Lung (tissue), 12 donors: ENCODE results near the gene LRP1B. TPM values are rescaled to one million over a fixed set of nuclear protein-coding genes. Genes with fewer than 3 reads are reported as not detected.

Source experiments
- ATAC-seq: fragments of 200-7000 bp; cut with Tn5 transposase; one replicate; pipeline ENCODE4 v1.9.1; 2020; ENCODE audit warnings: moderate number of reproducible peaks; ENCODE audit not compliant: insufficient read depth, low FRiP score
- DNase-seq, 3 donors: peaks; one replicate each; pipeline ENCODE4 v3.0.0-alpha.2; 2013 to 2017
- H3K27ac ChIP-seq, 2 donors: one replicate each; pipeline ENCODE4 v1.5.1; 2013; ENCODE audit warnings: mild to moderate bottlenecking in 2 of 2, moderate library complexity in 2 of 2, control low read depth in 1 of 2, inconsistent platforms in 1 of 2, low read depth in 1 of 2, low read length in 1 of 2
- H3K27me3 ChIP-seq, 3 donors: one replicate each; pipeline ENCODE4 v1.5.1; 2013; ENCODE audit warnings: low read length in 2 of 3; ENCODE audit not compliant: control insufficient read depth in 3 of 3, insufficient read depth in 3 of 3
- H3K36me3 ChIP-seq, 4 donors: one replicate each; pipeline ENCODE4 v1.5.1; 2013; ENCODE audit warnings: low read length in 4 of 4, mild to moderate bottlenecking in 1 of 4, moderate library complexity in 1 of 4; ENCODE audit not compliant: control insufficient read depth in 4 of 4, insufficient read depth in 4 of 4
- H3K4me1 ChIP-seq, 5 donors: one replicate each; pipeline ENCODE4 v1.5.1; 2013; ENCODE audit warnings: low read length in 5 of 5, mild to moderate bottlenecking in 2 of 5, moderate library complexity in 1 of 5; ENCODE audit not compliant: control insufficient read depth in 5 of 5, insufficient read depth in 5 of 5
- H3K4me3 ChIP-seq: one replicate; pipeline ENCODE4 v1.5.1; 2013; ENCODE audit warnings: mild to moderate bottlenecking, control low read depth, moderate library complexity
- H3K9ac ChIP-seq, 2 donors: one replicate each; pipeline ENCODE4 v1.5.1; 2013; ENCODE audit warnings: low read length in 2 of 2, control low read depth in 1 of 2; ENCODE audit not compliant: insufficient read depth in 1 of 2
- H3K9me3 ChIP-seq, 4 donors: one replicate each; pipeline ENCODE4 v1.5.1; 2013; ENCODE audit warnings: low read length in 3 of 4, mild to moderate bottlenecking in 1 of 4, moderate library complexity in 1 of 4; ENCODE audit not compliant: control insufficient read depth in 4 of 4, insufficient read depth in 3 of 4
- WGBS, 2 donors: extraction: QIAGEN DNeasy Blood & Tissue Kit; methylation state at CpG; one replicate each; pipeline ENCODE4 v1.1.7; 2013; 5-methylcytosine and 5-hydroxymethylcytosine counted together
- polyA plus RNA-seq, 2 donors: library from polyadenylated mRNA; stranded (reverse); fragments of 200-250 nt; gene quantifications; one replicate each; pipeline ENCODE4 v1.2.1, GENCODE V29; 2013
- total RNA-seq, 2 donors: library from RNA; depleted of rRNA in 1 of 2; stranded (reverse); fragments of >200 nt in 1 of 2; gene quantifications; one replicate each; pipeline ENCODE4 v1.2.1, GENCODE V29; 2014 to 2021
- TF ChIP-seq, protein P1 (sequence below): IDR thresholded peaks from 2 replicates; pipeline ENCODE4 v1.5.1; 2012; ENCODE audit warnings: mild to moderate bottlenecking; ENCODE audit errors: control extremely low read depth, extremely low read depth
- donor health status: control.
- donor health status: control.
- donor health status: Bipolar disorder and iron deficiency.
- donor health status: healthy.
- donor health status: DM: yes; HTN: yes; CAD: no.

Gene LRP1B
- total and polyA plus RNA-seq, 4 donors = 0.01 to 6.5 (median 0.16) TPM

DNA sequence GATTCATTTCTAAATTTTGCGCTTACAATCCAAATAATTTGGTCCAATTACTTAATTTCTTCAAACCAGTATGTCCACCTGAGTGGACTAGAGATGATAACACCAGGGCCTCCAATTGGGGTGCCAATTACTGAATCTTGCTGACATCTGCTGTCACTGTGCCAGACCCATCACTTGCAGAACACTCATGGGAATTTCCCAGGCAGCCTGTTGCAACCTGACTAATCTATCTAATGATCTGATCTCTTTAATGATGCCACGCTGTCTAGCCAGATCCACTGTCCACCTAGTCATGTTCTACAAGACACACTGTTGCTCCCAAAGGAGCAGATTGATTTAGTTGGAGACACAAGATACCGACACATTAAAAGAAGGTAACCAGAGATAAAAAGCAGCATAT, 11.8 kb upstream of the LRP1B start:
- Histone ChIP-seq H3K9me3 (no peaks in the 10 kb centered on the region), H3K36me3 (no peaks in the 10 kb centered on the region), H3K27me3 (peaks cover 0 to 6% (median 0%) of the 10 kb centered on the region in 3 donors), H3K4me1 (no peaks in the 10 kb centered on the region), H3K9ac (no peak overlapping the region), H3K27ac (no peak overlapping the region), H3K4me3 (no peak overlapping the region)
- TF ChIP-seq, protein P1, sequence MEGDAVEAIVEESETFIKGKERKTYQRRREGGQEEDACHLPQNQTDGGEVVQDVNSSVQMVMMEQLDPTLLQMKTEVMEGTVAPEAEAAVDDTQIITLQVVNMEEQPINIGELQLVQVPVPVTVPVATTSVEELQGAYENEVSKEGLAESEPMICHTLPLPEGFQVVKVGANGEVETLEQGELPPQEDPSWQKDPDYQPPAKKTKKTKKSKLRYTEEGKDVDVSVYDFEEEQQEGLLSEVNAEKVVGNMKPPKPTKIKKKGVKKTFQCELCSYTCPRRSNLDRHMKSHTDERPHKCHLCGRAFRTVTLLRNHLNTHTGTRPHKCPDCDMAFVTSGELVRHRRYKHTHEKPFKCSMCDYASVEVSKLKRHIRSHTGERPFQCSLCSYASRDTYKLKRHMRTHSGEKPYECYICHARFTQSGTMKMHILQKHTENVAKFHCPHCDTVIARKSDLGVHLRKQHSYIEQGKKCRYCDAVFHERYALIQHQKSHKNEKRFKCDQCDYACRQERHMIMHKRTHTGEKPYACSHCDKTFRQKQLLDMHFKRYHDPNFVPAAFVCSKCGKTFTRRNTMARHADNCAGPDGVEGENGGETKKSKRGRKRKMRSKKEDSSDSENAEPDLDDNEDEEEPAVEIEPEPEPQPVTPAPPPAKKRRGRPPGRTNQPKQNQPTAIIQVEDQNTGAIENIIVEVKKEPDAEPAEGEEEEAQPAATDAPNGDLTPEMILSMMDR = no peak
- ATAC-seq = no peak
- 79 to 91% methylated on average over 3 of the region's 3 CpGs for WGBS, 2 donors
- DNase-seq = no peak

DNA sequence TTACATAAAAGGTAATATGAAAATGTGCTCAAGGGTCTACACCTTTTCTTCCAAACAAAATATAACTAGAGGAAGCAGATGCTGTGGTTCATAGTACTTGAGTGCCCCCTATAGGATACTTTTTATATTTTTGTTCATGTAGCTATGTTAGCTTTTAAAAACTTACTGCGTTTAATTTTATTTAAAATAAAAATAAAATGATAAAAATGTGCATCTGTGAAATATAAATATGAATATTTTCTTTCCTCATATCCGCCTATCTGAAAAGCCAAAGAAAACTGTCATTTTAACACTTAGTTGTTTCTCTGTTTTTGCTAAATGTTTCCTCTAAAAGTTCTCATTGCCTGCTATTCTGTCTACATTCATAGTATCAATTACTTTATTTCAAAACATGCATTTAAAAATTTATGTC, 9.6 kb upstream of the LRP1B start:
- Histone ChIP-seq H3K36me3 (no peaks in the 10 kb centered on the region), H3K9ac (no peak overlapping the region), H3K9me3 (no peaks in the 10 kb centered on the region), H3K4me1 (no peaks in the 10 kb centered on the region), H3K27me3 (peaks cover 0 to 6% (median 0%) of the 10 kb centered on the region in 3 donors), H3K4me3 (no peak overlapping the region), H3K27ac (no peak overlapping the region)
- no peak for ATAC-seq
- peak in 2 of 3 donors; percentile 55 to 59 for DNase-seq
- TF ChIP-seq, protein P1 = no peak
- WGBS, 2 donors = 6 to 12% methylated on average over 2 of the region's 2 CpGs

DNA sequence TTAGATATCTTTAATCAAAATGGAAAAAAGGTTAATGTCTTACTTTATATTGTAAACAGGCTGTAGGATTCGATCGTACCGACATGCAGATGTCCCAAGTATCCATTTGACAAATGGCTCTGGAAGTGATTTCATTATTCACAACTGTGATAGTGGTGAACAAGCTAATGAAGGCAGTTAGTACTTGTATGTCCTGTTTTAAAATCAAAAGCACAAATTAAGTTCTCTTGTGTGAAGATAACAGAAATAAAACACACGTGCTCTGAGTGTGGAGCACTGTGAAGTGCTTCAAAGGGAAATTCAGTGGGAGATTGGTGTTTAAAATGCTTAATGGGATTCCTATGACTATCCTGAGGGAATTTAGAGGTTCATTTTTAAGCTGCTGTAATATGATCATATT, 8.6 kb upstream of the LRP1B start:
- peaks cover 0 to 6% (median 0%) of the 10 kb centered on the region in 3 donors for H3K27me3 ChIP-seq
- no peak overlapping the region for H3K4me3 ChIP-seq
- H3K27ac ChIP-seq = no peak overlapping the region
- ATAC-seq (no peak), DNase-seq (no peak)
- TF ChIP-seq, protein P1 = no peak
- H3K9ac ChIP-seq = no peak overlapping the region
- WGBS, 2 donors = 48 to 76% methylated on average over 4 of the region's 4 CpGs
- no peaks in the 10 kb centered on the region for H3K36me3 ChIP-seq
- H3K9me3 ChIP-seq = no peaks in the 10 kb centered on the region
- H3K4me1 ChIP-seq = no peaks in the 10 kb centered on the region

DNA sequence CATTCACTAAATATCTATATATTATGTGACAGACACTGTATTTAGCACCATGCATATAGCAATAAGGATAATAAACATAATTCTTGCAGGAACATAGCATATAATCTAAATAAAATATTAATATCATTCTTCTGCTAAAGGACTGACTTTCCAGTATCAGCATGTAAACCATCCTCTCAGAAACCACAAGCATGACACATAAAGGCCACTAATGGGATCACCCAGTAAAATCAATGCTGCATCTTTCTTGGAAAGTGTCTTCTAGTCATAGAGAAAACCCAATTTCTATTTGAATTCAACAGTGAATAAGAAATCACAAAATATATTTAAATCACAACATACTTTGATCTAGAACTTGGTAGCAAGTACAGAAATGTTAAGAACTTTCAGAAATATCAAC, 5.8 kb upstream of the LRP1B start:
- TF ChIP-seq, protein P1 = no peak
- Histone ChIP-seq H3K27me3 (peaks cover 0 to 11% (median 4%) of the 10 kb centered on the region in 3 donors), H3K4me1 (peaks cover 0 to 4% (median 0%) of the 10 kb centered on the region in 5 donors), H3K36me3 (no peaks in the 10 kb centered on the region), H3K9ac (no peak overlapping the region), H3K4me3 (no peak overlapping the region), H3K9me3 (no peaks in the 10 kb centered on the region), H3K27ac (no peak overlapping the region)
- no peak for ATAC-seq
- DNase-seq = no peak
